Left renal cortex interstitium (tissue), 4 donors: ENCODE measurements around the gene CIPC. TPM values are rescaled to one million over a fixed set of nuclear protein-coding genes. Genes with fewer than 3 reads are reported as not detected.

Experiments
- DNase-seq, 4 donors: peaks; one replicate each; pipeline ENCODE4 v3.0.0-alpha.2; 2013; ENCODE audit warnings: low read depth in 4 of 4, low spot score in 2 of 4, missing footprints in 1 of 4
- polyA plus RNA-seq, 4 donors: library from polyadenylated mRNA; unstranded; fragments of 120-200 nt; gene quantifications; one replicate each; pipeline ENCODE4 v1.2.1, GENCODE V29; 2013; ENCODE audit not compliant: insufficient read length in 4 of 4

Gene CIPC
- polyA plus RNA-seq, 4 donors, result 21.2 to 27.7 (median 24.1) TPM

GRCh38 chr14:77123381-77124325 lies 25.6 kb downstream of the CIPC start:
- no peak for DNase-seq

- DNase-seq, result no peak
Observed at GRCh38 chr14:77124345-77125280, 26.6 kb downstream of the CIPC start.

DNA sequence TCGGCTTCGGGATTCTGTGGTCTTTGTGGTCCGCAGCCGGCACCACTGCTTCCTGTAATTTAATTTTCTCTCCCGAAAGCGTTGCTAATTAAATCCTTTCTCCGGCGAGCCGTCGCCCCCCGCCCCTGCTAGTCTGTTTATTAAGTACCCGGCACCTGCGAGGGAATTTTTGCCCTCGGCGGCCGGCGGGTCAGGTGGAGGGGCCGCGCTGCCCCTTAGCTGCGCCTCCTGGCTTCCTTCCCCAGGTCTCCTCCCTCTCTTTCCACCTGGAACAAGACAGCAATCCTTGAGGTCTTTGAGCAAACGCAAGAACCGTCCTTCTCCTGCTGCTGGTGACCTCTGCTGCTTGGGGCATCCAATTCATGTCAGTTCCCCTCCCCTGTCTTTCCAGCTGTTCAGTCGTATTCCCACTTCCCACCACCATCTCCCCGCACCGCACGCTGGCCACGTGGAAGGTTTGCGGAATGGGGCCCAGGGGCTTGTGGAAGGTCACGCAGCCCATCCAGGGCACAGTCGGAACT lies 27.3 kb downstream of the CIPC start:
- DNase-seq, result no peak

DNA sequence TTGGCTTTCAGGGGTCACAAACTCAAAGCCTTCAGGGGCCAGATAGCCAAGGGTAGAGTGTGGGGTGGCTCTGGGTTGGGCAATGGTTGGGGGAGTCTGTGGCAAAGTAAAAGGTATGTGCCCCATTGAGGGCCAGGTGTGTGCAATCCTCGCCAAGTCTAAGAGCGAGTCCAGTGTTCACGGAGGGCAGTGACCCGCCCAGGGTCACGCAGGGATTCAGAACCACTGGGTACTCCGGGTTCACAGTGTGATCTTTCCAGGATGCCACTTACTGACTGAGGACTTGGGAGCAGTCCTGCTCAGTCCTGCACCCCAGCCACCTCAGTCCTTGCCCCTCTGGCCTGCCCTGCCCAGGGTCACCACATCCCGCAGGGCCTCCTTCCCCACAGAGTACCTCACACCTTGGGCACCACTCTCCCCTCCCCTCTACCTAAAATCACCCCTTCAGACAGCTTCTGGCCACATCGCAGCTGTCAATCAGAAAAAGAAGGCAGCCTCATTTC lies 27.8 kb downstream of the CIPC start:
- no peak for DNase-seq

GRCh38 chr14:77126461-77126990 lies 28.5 kb downstream of the CIPC start:
- DNase-seq, result no peak

DNA sequence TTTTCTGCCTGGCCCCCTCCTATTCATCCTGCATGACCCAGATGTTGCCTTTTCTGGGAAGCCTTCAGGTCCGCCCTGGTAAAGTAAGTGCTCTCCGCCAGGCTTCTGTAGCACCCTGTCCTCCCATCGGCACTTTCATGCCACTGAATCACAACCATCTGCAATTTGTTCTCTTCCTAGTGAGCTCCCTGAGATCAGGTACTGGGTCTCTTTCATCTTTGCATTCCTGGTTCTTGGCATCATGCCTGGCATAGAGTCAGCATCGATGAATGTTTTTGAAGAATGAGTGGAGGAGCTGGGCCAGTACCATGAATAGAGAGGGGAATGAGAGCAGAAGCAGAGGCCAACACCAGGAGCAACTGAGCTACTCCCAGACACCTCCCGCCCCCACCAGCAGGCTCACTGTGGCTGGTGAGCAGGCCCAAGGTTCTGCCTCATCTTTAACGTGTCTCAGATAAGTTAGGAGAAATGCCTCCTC lies 30.4 kb downstream of the CIPC start:
- DNase-seq, result no peak

DNA sequence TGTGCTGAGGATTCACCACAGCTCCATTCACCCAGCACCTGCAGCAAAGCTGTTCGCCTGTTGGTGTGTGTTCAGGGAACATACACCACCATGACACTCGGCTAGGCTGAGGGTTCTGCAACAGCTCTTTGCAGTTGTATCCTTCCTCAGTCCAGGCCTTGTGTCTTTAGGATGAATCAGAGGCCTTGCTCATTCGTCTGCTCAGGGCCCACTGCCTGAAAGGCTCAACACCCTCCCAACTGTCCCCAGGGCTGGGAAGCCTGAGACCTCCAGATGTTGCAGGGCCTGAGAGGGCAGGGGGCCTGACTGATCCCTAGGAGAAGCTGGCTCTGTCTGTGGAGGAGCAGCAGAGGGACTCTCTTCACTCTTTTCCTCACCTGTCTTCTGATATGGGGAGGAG lies 32.3 kb downstream of the CIPC start:
- DNase-seq, result no peak

GRCh38 chr14:77131206-77131605 lies 33.1 kb downstream of the CIPC start:
- DNase-seq, result no peak

DNA sequence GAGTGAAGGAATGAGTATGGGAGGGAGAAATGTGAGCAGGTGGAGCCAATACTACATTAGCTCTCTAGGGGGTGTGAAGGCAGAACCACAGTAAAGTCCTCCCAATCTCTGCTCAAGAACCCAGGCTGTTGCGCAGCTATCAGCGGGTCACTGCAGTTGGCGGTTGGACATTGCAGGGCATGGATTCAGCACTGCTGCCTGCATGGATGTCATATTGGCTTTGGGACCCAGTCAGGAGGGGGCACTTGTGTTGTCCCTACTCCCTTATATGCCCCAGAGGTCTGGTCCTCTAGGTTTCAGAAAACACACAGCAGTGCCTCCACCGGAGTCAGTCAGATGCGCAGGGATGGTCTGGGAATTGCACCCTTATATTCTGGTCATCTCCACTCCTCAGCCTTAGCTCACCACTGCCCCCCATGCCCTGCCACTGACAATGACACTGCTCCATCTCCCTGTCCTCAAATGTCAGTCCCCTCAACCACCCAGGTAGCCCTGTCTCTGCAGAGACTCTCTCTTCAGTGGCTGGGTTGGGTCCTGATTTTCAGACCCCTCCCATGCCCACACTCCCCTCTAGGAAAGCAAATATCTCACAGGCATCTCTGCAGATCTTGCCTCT lies 33.9 kb downstream of the CIPC start:
- no peak for DNase-seq

DNA sequence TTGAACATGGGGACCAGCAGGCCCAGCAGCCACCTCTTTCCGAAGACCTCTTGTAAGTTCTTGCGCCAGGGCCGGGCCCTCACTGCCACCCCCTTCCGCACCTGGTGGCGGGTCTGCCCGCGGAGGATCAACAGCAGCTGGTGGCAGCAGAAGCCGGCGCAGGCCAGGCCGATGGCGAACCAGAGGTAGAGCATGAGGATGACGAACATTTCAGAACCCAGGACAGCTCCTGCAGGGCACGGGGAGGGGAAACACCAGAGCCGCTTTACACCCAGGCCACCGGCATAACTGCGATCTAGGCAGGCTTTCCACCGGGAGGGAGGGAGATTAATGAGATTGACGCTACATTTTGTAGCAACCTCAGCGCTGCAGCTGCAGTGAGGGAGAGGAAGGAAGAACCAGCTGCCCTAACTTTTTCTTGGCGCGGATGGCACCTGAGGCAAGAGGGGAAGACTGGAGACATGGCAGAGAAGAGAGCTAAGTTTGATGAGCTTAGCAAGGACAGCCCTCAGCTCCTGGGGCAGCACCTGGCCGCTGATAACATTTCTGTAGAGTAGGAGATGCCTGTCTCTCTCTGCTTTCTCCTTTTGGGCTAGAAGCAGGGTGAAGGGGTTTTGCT lies 35.8 kb downstream of the CIPC start:
- peak; percentile 75 to 90 (median 80) for DNase-seq

GRCh38 chr14:77139022-77139421 lies 41.0 kb downstream of the CIPC start:
- no peak for DNase-seq

GRCh38 chr14:77139540-77140358 lies 41.7 kb downstream of the CIPC start:
- no peak for DNase-seq

- DNase-seq, result no peak
Observed at GRCh38 chr14:77140359-77141213, 42.5 kb downstream of the CIPC start.

GRCh38 chr14:77141214-77142004 lies 43.4 kb downstream of the CIPC start, which contains the start of gene ZDHHC22:
TSS of gene ZDHHC22 (minus strand) at chr14:77141791. CDS start at chr14:77139738, 2,053 bp downstream.
- DNase-seq, result peak in 1 of 4 donors; percentile 50

GRCh38 chr14:77142005-77142800 lies 44.1 kb downstream of the CIPC start:
- DNase-seq, result no peak

- no peak for DNase-seq
Observed at GRCh38 chr14:77143071-77143470, 45.0 kb downstream of the CIPC start.
